Cardiac fibroblast (primary cell): ENCODE data around the gene GPC6.
"Not testable (repeated sequence)": the region's sequence is repeated elsewhere in the genome, so short reads cannot be mapped to it uniquely, and the experiment has no call there.

ENCODE experiments used
- DNase-seq, 2 donors: peaks; one replicate each; pipeline versions ENCODE4 v3.0.0 to v3.0.0-alpha.2; 2010; ENCODE audit warnings: low read depth in 2 of 2
- H3K4me3 ChIP-seq, 2 donors: replicated peaks in 1 of 2; 1 replicate in 1 of 2; 2 replicates in 1 of 2; pipeline ENCODE4 v1.5.1; 2011; ENCODE audit warnings: low read depth in 2 of 2, low read length in 2 of 2, mild to moderate bottlenecking in 2 of 2, moderate library complexity in 1 of 2
- TF ChIP-seq, protein P1 (sequence below): IDR thresholded peaks from one replicate; pipeline ENCODE4 v1.5.1; 2011; ENCODE audit warnings: low read depth, mild to moderate bottlenecking, low read length, inconsistent platforms

The GPC6 gene

DNA sequence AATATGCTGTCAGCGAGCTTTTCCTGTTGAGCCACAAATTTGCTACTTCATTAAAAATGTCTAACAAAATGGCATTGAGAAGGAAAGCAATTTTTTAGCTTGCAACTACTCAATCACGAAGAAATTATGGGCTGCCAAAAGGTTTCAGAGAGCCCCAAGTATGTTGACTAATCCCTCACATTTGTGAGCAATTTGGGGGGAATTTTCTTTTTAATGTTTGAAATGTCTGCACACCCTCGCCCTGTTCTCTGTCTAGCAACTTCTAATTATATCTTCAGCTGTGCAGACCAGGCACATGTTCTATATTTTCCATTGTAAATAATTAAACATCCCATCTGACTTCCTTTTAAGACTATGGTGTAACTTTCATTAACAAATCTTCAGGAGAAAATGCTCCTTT lies 1060.0 kb downstream of the GPC6 start:
- TF ChIP-seq, protein P1, sequence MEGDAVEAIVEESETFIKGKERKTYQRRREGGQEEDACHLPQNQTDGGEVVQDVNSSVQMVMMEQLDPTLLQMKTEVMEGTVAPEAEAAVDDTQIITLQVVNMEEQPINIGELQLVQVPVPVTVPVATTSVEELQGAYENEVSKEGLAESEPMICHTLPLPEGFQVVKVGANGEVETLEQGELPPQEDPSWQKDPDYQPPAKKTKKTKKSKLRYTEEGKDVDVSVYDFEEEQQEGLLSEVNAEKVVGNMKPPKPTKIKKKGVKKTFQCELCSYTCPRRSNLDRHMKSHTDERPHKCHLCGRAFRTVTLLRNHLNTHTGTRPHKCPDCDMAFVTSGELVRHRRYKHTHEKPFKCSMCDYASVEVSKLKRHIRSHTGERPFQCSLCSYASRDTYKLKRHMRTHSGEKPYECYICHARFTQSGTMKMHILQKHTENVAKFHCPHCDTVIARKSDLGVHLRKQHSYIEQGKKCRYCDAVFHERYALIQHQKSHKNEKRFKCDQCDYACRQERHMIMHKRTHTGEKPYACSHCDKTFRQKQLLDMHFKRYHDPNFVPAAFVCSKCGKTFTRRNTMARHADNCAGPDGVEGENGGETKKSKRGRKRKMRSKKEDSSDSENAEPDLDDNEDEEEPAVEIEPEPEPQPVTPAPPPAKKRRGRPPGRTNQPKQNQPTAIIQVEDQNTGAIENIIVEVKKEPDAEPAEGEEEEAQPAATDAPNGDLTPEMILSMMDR, result no peak
- no peak overlapping the region for H3K4me3 ChIP-seq
- DNase-seq, result no peak

DNA sequence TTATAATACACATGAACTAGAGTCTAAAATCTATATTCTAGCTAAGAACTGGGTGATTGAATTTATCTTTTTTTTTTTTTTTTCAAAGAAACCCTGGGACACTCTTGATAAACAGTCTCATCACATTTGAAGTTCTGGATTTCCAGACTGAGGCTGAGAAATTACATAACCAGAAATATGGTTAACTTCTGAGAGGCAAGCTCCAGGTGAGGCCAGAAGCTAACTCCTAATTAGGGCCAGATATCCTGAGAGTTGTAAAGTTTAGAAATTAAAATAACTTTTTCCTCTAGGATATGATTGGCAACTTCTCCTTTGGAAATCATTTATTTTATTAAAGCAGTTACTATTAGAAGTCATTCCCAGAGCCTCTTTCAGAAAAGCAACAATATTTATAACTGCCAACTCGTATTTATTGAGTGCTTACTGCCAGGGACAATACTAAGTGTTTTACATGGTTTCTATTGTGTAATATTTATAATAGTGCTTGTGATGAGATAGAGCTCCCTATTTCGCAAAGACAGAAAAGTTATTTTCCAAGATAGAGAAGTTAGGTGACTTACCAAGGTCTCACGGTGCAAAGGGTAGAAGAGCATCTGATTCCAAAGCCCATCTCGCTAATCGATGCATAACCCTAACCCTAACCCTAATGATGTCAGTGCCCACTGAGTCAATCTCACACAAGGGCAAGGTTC lies 1065.2 kb downstream of the GPC6 start:
- no peak overlapping the region for H3K4me3 ChIP-seq
- no peak for DNase-seq
- TF ChIP-seq, protein P1, result no peak

DNA sequence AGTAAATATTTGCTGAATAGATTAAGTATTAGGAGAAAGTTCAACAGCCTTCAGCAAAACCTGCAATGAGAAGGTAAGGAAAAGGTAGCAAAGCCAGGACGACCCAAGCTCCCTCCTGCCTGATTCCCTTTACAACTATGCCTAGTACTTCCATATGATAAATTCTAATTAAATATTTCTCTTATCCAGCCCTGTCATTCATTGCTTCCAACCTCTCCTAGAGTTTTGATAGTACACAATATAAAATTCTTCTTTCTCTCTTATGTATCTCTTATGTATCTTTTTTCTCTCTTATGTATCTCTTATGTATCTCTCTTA lies 1065.7 kb downstream of the GPC6 start:
- no peak overlapping the region for H3K4me3 ChIP-seq
- DNase-seq, result no peak
- TF ChIP-seq, protein P1, result no peak

DNA sequence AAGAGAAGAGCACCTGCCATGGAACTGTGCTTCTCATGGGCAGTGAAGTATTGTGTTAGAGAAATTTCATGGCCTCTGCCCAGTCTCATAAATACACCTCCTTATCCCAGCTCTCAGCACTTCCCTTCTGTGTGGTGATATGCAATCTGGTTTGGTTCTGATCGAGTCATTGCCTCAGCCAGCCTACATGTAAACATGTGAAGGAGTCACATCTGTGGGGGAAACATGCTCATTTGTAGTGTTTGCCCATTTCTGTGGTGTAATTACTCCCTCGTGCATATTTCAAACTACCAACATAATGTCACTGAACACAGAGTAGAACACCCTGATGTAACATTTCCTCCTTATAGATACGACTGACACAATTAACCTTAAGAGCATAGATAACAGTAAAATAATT lies 1069.9 kb downstream of the GPC6 start:
- no peak for DNase-seq
- H3K4me3 ChIP-seq, result no peak overlapping the region
- TF ChIP-seq, protein P1, result no peak

DNA sequence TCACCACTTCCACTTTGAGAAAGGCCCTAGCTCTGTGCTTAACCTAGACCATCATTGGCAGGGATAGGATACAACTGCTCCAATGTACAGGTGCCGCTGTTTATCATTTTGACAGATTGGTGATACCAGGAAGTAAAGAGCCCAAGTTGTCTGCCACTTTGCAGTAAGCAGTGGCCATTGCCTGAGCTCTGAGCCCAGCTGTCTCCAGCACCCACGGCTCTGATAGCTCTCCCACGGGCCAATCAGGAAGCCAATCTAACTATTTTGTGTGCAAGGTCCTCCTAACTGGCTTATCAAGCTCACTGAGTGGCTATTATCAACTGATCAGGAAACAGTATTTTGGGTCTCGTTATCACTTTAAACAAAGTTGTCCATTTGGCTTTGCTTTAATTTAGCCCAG lies 1071.7 kb downstream of the GPC6 start:
- TF ChIP-seq, protein P1, result no peak
- no peak overlapping the region for H3K4me3 ChIP-seq
- no peak for DNase-seq

DNA sequence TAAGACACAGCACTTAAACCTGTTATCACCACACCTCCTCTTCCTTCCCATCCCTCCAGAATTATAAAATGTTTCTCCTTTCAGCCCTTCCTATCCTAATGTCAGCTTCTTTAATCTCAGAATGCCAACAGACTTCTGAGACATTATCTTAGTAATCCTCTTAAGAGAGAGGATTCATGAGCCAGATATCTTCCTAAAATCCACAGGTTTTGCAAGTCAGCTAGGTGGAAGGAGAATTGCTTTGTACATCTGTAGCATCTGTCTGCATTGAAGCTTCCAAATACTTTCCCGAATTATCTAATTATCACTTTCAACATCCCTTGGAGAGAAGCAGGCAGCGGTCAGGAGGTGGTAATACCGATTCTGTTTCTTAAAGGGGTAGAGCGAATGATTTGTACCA lies 1073.8 kb downstream of the GPC6 start:
- TF ChIP-seq, protein P1, result no peak
- no peak for DNase-seq
- no peak overlapping the region for H3K4me3 ChIP-seq

DNA sequence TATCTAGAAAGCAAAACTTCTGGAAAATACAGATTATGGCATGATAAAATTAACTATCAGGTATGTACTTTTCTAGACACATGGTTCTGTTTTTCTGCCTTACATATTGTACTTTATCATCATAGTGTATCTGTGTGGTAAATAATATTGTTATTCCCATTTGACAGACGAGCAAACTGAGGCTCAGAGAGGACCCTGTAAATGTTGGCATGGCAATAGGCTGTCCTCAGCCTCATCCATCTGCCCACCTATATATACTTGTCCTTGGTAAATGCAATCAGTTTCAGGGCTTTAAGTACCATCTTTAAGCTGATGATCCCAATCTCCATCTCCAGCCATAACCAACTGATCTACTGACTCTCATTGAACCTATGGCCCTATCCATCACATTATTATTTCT lies 1074.9 kb downstream of the GPC6 start:
- TF ChIP-seq, protein P1, result no peak
- DNase-seq, result no peak
- no peak overlapping the region for H3K4me3 ChIP-seq

DNA sequence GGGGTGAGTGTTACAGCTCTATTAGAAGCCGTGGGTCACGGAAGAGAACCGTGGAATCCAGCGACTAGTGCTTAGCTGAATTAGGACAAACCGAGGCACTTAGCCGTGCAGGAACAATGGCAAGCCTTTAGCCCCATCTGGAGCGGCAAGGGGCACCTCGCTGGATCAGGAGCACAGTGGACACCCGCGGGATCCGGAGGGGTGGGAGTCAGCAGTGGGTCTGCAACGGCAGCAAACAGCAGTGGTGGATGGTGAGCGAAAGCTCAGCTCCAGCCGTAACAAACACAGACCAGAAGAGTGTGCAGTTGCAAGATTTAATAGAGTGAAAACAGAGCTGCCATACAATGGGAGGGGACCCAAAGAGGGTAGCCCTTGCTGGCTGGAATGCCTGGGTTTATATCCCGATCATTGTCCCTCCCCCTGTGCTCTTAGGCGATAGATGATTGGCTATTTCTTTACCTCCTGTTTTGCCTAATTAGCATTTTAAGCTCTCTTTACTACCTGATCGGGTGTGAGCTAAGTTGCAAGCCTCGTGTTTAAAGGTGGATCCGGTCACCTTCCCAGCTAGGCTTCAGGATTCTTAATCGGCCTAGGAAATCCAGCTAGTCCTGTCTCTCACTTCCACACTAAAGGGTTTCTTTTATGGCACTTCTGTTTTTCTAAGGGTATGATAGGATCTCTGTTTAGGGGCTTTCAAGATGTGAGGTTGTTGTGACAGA lies 1076.4 kb downstream of the GPC6 start:
- not testable (repeated sequence) for H3K4me3 ChIP-seq, DNase-seq
